ENCODE results near the gene FBXO46. TPM values are rescaled to one million over a fixed set of nuclear protein-coding genes. Genes with fewer than 3 reads are reported as not detected.
"Not testable (repeated sequence)": the region's sequence is repeated elsewhere in the genome, so short reads cannot be mapped to it uniquely, and the experiment has no call there.

The FBXO46 gene
- total RNA-seq, 8 experiments from 2014 or later = 6.4 to 24.3 (median 8.9) TPM

DNA sequence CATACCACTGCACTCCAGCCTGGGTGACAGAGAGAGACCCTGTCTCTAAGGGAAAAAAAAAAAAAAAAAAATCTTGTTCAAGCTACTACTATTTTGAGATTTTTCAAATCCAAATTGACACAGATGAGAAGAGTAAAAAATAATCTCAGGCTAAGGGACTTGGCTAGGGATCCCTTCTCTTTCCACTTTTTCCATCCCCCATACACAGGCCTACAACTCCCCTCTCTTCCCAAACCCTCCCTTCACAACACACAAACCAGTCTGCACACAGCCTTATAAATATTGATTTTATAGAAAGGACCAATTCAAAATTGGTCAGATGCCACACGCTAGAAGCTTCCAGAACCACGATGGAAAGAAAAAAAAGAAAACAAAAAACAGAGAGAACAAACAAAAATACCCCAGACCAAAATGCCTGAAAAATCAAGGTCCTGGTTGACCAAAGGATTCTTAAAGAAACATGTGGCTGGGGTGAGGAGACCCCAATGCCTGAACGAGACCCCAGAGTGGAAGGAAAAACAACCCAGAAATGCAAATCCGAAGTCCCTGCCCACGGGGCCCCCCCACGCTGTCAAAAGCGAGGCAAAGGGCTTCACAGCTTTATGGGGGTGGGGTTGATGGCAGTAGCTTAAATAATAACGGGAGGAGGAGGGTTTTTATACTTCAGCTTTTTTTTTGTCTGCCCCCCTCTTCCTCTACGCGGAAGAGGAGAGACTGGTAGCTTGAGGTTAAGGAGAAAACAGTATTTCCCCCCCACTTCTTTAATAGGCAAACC lies 20.2 kb downstream of the FBXO46 start:
- in situ Hi-C loops (cut with MboI; ENCODE audit: low pct_unique_long_range_greater_than_20kb in 2 of 9, low sequenced_read_pairs in 9 of 9, unreplicated experiment in 9 of 9) = no loop called here
- ATAC-seq (replicated peaks in 6 of 8) = no peak
- 51 to 86% (median 71%) methylated on average over 2 to 9 of the region's 10 CpGs for WGBS, 10 experiments
- H3K27ac ChIP-seq = peak overlapping the region in 1 of 2 donors; percentile 49
- H3K4me1 ChIP-seq (replicated peaks in 1 of 2) = peaks cover 0 to 3% of the 10 kb centered on the region in 2 donors
- H3K4me3 ChIP-seq = no peak overlapping the region

DNA sequence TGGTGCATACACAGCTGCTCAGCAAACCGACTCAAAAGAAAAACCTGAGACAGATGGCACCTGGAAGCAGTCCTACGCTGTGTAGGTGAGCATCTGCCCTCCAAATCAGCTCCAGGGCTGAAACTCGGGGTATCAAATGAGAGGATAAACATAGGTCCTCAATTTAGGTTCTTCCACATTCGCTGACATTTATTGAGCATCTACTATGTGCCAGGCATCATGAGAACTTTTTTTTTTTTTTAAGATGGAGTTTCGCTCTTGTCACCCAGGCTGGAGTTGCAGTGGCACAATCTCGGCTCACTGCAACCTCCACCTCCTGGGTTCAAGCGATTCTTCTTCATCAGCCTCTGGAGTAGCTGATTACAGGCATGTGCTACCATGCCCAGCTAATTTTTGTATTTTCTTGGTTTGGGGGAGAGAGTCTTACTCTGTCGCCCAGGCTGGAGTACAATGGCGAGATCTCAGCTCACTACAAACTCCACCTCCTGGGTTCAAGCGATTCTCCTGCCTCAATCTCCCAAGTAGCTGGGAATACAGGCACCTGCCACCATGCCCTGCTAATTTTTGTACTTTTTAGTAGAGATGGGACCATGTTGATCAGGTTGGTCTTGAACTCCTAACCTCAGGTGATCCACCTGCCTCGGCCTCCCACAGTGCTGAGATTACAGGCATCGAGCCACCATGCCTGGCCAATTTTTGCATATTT lies 24.8 kb downstream of the FBXO46 start:
- WGBS, 10 experiments = 80 to 97% (median 87%) methylated on average over 2 to 8 of the region's 12 CpGs; no CpG with 5 or more reads in 3 of the 10 experiments
- in situ Hi-C loops (cut with MboI; ENCODE audit: low pct_unique_long_range_greater_than_20kb in 2 of 9, low sequenced_read_pairs in 9 of 9, unreplicated experiment in 9 of 9) = no loop called here
- H3K4me1 ChIP-seq (replicated peaks in 1 of 2) = peaks cover 0 to 3% of the 10 kb centered on the region in 2 donors

DNA sequence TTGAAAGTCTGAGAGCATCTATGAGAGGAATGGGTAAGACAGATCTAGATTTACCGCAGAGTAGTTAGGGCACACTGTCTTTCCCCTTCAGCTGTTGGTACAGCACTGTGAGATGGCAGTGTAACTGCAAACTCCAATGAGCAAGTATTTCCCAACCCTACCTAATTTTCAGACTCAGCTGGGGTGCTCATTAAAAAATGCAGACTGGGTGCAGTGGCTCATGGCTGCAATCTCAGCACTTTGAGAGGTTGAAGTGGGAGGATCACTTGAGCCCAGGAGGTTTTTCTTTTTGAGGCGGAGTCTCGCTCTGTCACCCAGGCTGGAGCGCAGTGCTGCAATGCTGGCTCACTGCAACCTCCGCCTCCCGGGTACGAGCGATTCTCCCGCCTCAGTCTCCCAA lies 25.6 kb downstream of the FBXO46 start:
- in situ Hi-C loops (cut with MboI; ENCODE audit: low pct_unique_long_range_greater_than_20kb in 2 of 9, low sequenced_read_pairs in 9 of 9, unreplicated experiment in 9 of 9) = no loop called here
- no peak overlapping the region for H3K4me3 ChIP-seq
- H3K4me1 ChIP-seq (replicated peaks in 1 of 2) = no peaks in the 10 kb centered on the region
- no peak overlapping the region for H3K27ac ChIP-seq
- ATAC-seq (replicated peaks in 6 of 8) = no peak
- 100% methylated on average over 1 to 5 of the region's 9 CpGs; no CpG with 5 or more reads in 6 of the 10 experiments for WGBS, 10 experiments

More for the DNA sequence above, 24.8 kb downstream of the FBXO46 start:
- H3K27ac ChIP-seq = no peak overlapping the region
- H3K4me3 ChIP-seq = no peak overlapping the region
- no peak for ATAC-seq (replicated peaks in 6 of 8)

DNA sequence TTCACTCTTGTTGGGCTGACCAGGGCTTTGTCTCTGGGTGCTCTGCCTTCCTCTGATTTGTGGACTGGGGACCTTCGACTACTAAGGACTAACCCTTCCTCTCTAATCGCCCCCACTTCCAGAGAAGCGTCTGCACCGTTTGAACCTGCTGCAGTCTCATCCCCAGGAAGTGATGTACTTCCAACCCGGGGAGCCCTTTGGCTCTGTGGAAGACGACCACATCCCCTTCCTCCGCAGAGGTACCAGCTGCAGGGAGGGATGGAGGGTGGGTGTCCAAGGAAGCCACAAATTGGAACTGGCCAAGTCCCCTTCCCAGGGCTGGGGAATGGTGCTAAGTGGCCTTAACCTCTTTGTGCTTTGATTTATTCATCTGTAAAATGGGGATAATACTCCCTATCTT lies 29.0 kb downstream of the FBXO46 start:
- Histone ChIP-seq H3K27ac (no peak overlapping the region), H3K4me3 (no peak overlapping the region), H3K4me1 (replicated peaks in 1 of 2) (no peaks in the 10 kb centered on the region)
- 73 to 100% (median 100%) methylated on average over 1 to 5 of the region's 7 CpGs; no CpG with 5 or more reads in 3 of the 10 experiments for WGBS, 10 experiments
- in situ Hi-C loops (cut with MboI; ENCODE audit: low pct_unique_long_range_greater_than_20kb in 2 of 9, low sequenced_read_pairs in 9 of 9, unreplicated experiment in 9 of 9) = no loop called here
- no peak for ATAC-seq (replicated peaks in 6 of 8)

DNA sequence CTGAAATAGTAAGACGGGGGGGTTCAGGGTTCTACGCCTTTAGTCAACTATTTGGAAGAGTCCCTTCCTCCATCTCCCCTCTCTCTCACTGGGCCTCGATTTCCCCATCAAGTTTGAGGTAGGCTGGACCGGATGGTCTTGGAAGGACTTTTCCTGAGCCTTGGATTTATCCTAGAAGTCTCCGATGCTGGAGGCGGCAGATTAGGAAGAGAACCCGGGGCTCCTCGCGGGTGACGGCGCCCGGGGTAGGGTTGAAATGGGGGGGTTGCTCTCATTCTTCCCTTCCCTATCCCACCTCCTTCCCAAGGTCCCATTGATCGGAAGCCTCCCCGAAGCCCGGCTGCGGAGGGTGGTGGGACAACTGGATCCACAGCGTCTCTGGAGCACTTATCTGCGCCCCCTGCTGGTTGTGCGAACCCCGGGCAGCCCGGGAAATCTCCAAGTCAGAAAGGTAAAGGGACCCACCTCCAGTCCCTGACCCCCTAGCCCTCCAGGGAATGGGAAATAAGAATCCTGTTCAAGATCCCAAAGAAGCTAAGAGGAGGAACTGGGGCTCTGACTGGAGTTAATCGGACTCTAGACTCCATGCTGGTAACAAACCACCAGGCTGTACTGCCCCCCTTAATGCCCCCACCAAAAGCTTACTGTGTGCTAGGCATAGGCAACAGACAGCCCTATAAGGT lies 37.4 kb downstream of the FBXO46 start:
- in situ Hi-C loops (cut with MboI; ENCODE audit: low pct_unique_long_range_greater_than_20kb in 2 of 9, low sequenced_read_pairs in 9 of 9, unreplicated experiment in 9 of 9) = loop anchor here in 1 of 9 experiments (25.0 kb wide), 1 partner anchor 181 kb away; the partner anchor contains the start of gene VASP
- Histone ChIP-seq H3K4me1 (replicated peaks in 1 of 2) (peaks cover 7 to 10% of the 10 kb centered on the region in 2 donors), H3K4me3 (peak overlapping the region; percentile 48 to 74 (median 62)), H3K27ac (peak overlapping the region; percentile 70 to 87)
- 0 to 1% (median 0%) methylated on average over 1 to 17 of the region's 22 CpGs; no CpG with 5 or more reads in 3 of the 10 experiments for WGBS, 10 experiments
- peak in 1 of 8 experiments; percentile 1 for ATAC-seq (replicated peaks in 6 of 8)

DNA sequence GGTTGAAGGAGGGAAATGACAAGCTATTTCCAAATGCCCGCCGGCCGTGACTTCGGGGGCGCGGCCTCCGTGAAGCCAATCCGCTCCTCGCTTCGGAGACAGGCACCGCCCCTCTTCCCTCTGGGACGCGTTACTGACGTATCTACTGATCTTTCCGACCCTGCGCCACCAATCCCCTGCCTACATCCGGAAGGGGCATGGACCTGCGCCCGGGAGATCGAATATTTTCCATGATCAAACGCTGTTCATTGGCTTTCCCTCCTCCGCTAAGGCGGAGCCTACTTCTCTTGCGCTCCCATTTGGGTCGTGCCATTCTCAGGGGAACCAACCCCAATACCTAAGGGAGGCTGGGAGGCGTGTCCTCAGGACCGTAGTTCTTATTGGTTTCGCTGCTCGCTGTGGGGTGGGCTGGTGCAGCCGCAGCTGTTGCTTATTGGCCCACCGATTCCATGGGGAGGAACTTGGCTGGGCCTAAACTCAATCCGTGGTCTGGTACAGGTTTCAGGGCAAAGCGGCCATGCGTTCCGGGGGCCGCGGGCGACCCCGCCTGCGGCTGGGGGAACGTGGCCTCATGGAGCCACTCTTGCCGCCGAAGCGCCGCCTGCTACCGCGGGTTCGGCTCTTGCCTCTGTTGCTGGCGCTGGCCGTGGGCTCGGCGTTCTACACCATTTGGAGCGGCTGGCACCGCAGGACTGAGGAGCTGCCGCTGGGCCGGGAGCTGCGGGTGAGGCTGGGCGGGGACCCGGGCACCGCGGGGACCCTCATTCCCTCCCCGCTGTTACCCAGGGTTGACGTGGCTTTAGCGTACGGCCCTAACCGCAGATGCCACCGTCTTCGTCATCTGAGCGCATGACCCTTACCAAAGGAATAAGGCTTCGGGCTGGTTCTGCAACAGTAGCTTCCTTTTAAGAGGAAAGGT lies 38.2 kb downstream of the FBXO46 start, which contains the start of gene QPCTL:
Gene QPCTL, plus strand, starts transcription at position 480 of the 919 bp plus-strand sequence. Its CDS starts 38 bp downstream, at position 518.
- 0 to 2% (median 0%) methylated on average over 1 to 27 of the region's 70 CpGs; no CpG with 5 or more reads in 1 of the 10 experiments for WGBS, 10 experiments
- in situ Hi-C loops (cut with MboI; ENCODE audit: low pct_unique_long_range_greater_than_20kb in 2 of 9, low sequenced_read_pairs in 9 of 9, unreplicated experiment in 9 of 9) = loop anchor here in 1 of 9 experiments (25.0 kb wide), 1 partner anchor 180 kb away; the partner anchor contains the start of gene VASP
- H3K4me1 ChIP-seq (replicated peaks in 1 of 2) = peaks cover 7 to 10% of the 10 kb centered on the region in 2 donors
- ATAC-seq (replicated peaks in 6 of 8) = peak; percentile 84 to 92 (median 90)
- H3K27ac ChIP-seq = peak within 1 kb of the TSS; percentile 78 to 87
- peak within 1 kb of the TSS; percentile 48 to 74 (median 62) for H3K4me3 ChIP-seq

DNA sequence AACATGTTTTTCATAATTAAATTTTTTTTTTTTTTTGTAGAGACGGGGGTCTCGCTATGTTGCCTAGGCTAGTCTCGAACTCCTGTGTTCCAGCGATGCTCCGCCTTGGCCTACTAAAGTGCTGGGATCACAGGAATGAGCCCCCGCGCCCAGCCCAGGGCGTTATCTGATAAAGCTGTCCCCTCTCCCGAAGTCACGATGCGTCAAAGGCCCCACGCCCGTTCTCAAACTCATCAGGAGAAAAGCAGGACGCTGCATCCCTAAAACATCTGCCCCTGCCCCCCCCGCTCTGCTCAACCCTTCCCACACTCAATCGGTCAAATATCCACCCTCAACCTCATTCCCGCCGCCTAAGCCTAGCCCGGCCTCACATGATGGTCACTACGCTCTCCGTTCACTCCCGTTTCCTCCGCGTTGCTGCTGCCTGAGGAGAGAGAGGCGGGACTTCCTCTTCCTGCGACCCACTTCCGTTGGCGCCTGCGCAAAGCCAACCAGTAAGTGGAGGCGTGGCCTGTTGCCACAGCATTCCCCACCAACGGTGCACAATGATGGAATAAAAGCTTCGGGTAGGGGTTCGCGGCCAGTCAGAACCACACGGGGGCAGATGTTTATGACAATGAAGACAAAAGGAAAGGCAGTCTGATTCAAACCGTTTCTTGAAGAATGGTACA lies 39.0 kb downstream of the FBXO46 start, which contains the start of gene SNRPD2:
Gene SNRPD2, minus strand, starts transcription at position 438 of the 671 bp plus-strand sequence. Its CDS starts 65 bp downstream, at position 373.
- WGBS, 10 experiments = 0 to 2% (median 0%) methylated on average over 1 to 19 of the region's 36 CpGs; no CpG with 5 or more reads in 1 of the 10 experiments
- Histone ChIP-seq H3K4me3 (peak within 1 kb of the TSS; percentile 48 to 74 (median 62)), H3K27ac (peak within 1 kb of the TSS; percentile 78 to 87), H3K4me1 (replicated peaks in 1 of 2) (peaks cover 7 to 10% of the 10 kb centered on the region in 2 donors)
- in situ Hi-C loops (cut with MboI; ENCODE audit: low pct_unique_long_range_greater_than_20kb in 2 of 9, low sequenced_read_pairs in 9 of 9, unreplicated experiment in 9 of 9) = loop anchor here in 1 of 9 experiments (25.0 kb wide), 1 partner anchor 179 kb away; the partner anchor contains the start of gene VASP
- peak; percentile 57 to 71 (median 65) for ATAC-seq (replicated peaks in 6 of 8)

DNA sequence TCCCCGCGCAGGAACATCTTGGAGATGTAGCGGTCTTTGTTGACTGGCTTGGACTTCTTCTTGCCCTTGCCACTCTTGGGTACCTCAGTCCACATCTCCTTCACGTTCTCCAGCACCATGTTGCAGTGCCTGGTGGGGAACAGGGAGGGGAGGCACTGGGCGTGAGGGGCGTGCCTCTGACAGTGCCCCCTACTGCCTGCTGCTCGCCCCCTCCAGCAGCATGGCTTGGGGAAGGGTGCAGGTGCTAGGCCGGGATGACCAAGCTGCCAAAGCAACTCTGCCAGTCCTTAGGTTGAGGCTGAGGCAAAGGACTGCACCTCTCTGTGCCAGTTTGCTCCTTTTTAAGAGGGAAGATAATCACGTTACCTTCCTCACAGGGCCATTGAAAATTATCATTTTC lies 43.1 kb downstream of the FBXO46 start:
- H3K27ac ChIP-seq = no peak overlapping the region
- ATAC-seq (replicated peaks in 6 of 8) = no peak
- in situ Hi-C loops (cut with MboI; ENCODE audit: low pct_unique_long_range_greater_than_20kb in 2 of 9, low sequenced_read_pairs in 9 of 9, unreplicated experiment in 9 of 9) = loop anchor here in 1 of 9 experiments (25.0 kb wide), 1 partner anchor 175 kb away; the partner anchor contains the start of gene VASP
- H3K4me1 ChIP-seq (replicated peaks in 1 of 2) = peaks cover 4 to 6% of the 10 kb centered on the region in 2 donors
- no peak overlapping the region for H3K4me3 ChIP-seq
- WGBS, 10 experiments = 90 to 100% (median 97%) methylated on average over 1 to 6 of the region's 9 CpGs; no CpG with 5 or more reads in 6 of the 10 experiments

DNA sequence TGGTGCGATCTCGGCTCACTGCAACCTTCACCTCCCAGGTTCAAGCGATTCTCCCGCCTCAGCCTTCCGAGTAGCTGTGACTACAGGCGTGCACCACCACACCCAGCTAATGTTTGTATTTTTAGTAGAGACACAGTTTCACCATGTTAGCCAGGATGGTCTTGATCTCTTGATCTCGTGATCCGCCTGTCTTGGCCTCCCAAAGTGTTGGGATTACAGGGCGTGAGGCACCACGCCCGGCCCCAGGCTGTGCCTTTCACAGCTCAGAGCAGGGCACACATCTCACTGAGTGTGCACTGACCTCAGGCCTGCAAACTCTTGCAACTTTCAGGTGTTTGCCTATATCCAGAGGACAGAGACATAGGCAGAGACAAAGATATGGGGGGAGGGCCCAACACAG lies 45.7 kb downstream of the FBXO46 start:
- in situ Hi-C loops (cut with MboI; ENCODE audit: low pct_unique_long_range_greater_than_20kb in 2 of 9, low sequenced_read_pairs in 9 of 9, unreplicated experiment in 9 of 9) = loop anchor here in 1 of 9 experiments (25.0 kb wide), 1 partner anchor 173 kb away; the partner anchor contains the start of gene VASP
- H3K27ac ChIP-seq; H3K4me3 ChIP-seq; ATAC-seq (replicated peaks in 6 of 8); H3K4me1 ChIP-seq (replicated peaks in 1 of 2): not testable (repeated sequence)
- WGBS, 10 experiments = 83 to 100% (median 98%) methylated on average over 1 to 5 of the region's 11 CpGs; no CpG with 5 or more reads in 4 of the 10 experiments

DNA sequence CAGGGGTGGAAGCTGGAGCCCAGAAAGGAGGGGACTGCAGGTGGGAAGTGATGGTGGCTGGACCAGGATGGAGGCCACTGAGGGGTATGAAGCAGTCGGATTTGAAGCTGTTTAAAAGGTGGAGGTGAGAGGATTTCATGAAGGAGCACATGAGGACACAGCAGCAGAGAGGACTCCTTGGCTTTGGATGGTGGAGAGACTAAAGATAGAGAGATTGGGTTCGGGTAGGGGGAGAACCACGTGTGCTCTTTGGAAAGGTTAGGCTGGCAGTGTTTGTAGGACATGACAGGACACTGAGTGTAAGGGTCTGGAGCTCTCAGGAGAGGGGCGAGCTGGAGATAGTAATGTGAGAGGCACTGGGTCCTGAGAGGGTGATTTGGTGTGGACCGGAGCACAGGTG lies 47.8 kb downstream of the FBXO46 start:
- in situ Hi-C loops (cut with MboI; ENCODE audit: low pct_unique_long_range_greater_than_20kb in 2 of 9, low sequenced_read_pairs in 9 of 9, unreplicated experiment in 9 of 9) = loop anchor here in 1 of 9 experiments (25.0 kb wide), 1 partner anchor 171 kb away; the partner anchor contains the start of gene VASP
- H3K4me1 ChIP-seq (replicated peaks in 1 of 2) = peaks cover 0 to 4% of the 10 kb centered on the region in 2 donors
- no peak for ATAC-seq (replicated peaks in 6 of 8)
- no peak overlapping the region for H3K27ac ChIP-seq
- no peak overlapping the region for H3K4me3 ChIP-seq
- 40 to 100% (median 62%) methylated on average over 1 to 5 of the region's 5 CpGs; no CpG with 5 or more reads in 6 of the 10 experiments for WGBS, 10 experiments

DNA sequence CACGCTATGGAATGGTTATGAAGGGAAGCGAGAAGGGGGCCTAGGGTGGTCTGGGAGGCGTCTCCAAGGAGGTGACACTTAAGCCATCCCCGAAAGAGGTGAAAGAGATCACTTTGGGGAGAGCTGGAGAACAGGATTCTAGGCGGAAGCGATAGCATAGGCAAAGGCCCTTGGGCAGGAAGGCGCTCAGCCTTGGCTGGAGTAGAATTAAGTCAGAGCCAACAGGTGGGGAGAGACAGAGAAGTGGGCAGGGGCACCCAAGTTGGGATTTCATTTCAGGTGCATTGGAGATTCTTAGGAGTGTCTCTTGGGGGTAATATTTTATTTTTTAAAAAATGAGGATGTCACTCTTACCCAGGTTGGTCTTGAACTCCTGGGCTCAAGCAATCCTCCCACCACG lies 48.6 kb downstream of the FBXO46 start:
- in situ Hi-C loops (cut with MboI; ENCODE audit: low pct_unique_long_range_greater_than_20kb in 2 of 9, low sequenced_read_pairs in 9 of 9, unreplicated experiment in 9 of 9) = loop anchor here in 1 of 9 experiments (25.0 kb wide), 1 partner anchor 170 kb away; the partner anchor contains the start of gene VASP
- ATAC-seq (replicated peaks in 6 of 8) = no peak
- Histone ChIP-seq H3K4me1 (replicated peaks in 1 of 2) (peaks cover 0 to 5% of the 10 kb centered on the region in 2 donors), H3K4me3 (no peak overlapping the region), H3K27ac (no peak overlapping the region)
- 52 to 80% (median 71%) methylated on average over 1 to 7 of the region's 8 CpGs; no CpG with 5 or more reads in 1 of the 10 experiments for WGBS, 10 experiments
